DOHH2 (cell line): Measurements from ENCODE around the gene ATP8A2.

Source experiments
- CTCF ChIP-seq: fragments of 200-600 bp; sonication (generic); IDR thresholded peaks from one replicate; pipeline ENCODE4 v1.5.1; 2014; ENCODE audit warnings: antibody characterized with exemption, mild to moderate bottlenecking, low read depth, low read length; ENCODE audit not compliant: poor library complexity, severe bottlenecking
- EZH2phosphoT487 ChIP-seq: fragments of 200-600 bp; sonication (generic); IDR thresholded peaks from 2 replicates; pipeline ENCODE4 v1.6.1; 2017; ENCODE audit warnings: borderline replicate concordance, mild to moderate bottlenecking, antibody characterized with exemption, low read length, moderate library complexity, mixed read lengths

DNA sequence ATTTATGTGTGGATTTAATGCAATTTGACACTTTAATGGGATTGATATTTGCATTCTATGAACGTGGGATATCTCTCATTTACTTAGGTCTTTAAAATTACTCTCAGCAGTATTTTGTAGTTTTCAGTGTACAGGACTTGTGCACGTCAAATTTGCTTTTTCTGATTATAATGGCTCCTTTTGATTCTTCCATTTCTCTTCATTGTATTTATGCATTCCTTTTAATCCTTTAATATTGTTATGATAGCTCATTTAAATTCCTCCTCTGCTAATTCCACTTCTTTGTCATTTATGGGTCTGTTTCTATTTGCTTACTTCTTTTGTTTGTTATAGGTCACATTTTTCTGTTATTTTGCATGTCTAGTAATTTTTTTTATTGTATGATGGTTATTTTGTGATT, 226.6 kb downstream of the ATP8A2 start:
- TF ChIP-seq CTCF (no peak), EZH2phosphoT487 (no peak)
